GM20431 (cell line): Measurements from ENCODE around the gene LAMA1.

Experiments
- in situ Hi-C: fragments of 300-500 bp; cut with MseI, MboI; formaldehyde crosslinking; loops from one replicate; pipeline ENCODE4 v1.15.0; 2020; ENCODE audit warnings: low sequenced_read_pairs; ENCODE audit not compliant: unreplicated experiment

LAMA1 gene

DNA sequence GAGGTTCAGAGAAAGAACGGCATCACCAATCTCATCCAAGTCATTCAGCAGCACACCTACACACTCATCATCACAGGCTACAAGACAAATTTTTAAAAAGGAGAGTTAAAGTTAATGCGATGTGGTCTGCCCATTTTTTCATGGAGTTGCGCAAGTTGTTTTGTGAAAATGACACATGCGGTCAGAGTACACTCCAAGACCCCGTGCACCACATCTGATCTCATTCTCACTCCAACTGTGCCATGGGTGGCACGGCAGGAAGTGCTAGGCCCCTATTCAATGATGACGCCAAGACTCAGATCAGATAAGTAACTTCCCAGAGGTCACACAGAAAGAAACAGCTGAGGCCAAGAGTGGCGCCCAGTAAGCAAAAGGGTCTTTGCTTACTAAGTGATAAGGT, 119.8 kb downstream of the LAMA1 start:
- in situ Hi-C loops = no loop called here

DNA sequence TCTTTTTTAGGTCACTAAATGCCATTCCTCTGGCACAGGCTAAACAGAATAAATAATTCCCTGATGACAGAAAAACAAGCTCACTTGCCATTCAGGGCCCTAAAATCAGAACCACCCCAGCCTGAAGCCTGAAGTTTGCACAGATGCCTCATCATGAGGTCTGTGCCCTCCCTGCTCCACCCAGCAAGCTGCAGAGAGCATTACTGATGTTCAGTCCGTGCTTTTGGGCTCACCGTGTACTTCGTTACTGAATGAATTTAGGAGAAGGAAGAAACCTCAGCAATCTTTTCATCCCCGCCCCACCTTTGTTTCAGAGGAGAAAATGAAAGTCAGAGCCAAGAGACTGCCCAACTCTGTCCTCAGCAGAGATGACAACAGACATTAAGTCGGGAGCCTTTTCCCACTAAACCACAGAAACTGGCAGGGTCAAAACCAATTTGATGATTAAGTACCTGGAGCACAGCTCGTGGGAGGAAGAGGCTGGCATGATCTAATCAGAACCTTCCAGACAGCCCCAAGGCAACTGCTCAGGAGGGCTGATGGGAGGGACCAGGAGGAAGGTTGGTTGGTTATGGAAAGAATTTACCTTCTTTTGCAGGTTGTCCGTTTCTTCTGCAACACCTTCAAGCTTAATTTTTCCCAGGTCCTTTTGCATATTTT, 122.7 kb downstream of the LAMA1 start:
- in situ Hi-C loops = no loop called here

DNA sequence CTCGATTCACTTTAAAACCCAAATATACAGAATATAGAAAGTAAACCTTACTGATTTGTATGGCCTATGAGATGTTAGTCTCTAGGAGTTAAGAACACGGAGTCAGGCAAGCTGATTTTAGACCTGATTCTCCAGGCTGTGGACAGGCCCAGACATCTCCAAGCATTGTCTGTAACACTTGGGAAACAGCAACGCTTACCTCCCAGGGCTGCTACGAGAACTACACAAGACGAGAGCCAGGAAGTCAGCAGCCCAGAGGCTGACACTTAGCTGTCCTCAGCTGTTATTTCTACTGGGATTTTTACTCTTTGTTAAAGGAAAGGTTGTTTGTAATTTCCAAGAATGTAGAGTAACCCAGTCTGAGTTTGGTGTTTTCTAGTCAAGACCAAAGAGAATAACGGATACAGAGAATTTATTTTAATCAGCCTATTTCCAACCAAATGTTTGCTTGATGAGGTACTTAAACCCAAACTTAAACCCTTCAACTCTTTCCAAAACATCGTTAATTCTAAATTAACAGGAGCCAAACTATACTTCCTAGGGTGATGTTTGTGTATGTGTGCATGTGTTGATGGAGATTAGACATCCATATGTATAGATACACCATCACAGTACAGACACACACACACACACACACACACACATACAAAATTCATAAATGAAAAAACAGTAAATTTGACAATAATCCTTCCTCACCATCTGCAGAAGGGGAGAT, 123.4 kb downstream of the LAMA1 start:
- in situ Hi-C loops = no loop called here

DNA sequence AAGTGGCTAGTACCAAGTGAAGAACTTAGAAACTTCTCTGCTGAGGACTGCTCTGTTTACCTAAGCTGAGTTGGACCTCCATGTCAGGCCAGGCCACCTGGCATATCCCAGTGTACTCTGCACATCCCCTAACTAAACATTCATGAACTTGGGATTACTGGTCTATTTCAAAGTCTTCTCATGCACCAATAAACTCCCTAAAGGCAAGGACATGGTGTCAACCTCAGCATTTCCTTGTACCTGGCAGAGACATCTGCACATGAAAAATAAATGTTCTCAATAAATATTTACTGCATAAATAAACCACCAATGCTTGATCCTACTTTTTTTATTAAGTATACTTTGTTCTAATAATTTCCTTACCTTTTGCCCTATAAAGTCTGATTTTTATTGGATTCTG, 124.8 kb downstream of the LAMA1 start:
- in situ Hi-C loops = no loop called here

DNA sequence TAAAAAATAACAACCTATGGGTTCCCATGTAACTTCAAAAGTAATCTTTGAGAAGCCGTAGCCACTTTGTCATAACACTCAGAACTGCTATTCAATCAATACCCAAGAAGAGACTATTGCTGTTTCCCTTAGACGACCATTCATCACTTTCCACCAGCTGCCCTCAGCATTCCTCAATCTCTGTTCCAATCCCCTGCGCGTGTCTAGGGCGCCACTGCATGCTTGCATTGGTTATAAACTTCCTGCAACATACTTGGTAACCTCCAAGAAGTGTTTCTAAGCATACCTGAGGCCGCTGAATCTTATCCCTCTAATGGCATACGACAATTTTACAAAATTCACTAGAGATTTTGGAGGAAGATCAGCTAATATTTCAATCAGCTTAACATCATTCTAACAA, 134.2 kb downstream of the LAMA1 start:
- in situ Hi-C loops = no loop called here

DNA sequence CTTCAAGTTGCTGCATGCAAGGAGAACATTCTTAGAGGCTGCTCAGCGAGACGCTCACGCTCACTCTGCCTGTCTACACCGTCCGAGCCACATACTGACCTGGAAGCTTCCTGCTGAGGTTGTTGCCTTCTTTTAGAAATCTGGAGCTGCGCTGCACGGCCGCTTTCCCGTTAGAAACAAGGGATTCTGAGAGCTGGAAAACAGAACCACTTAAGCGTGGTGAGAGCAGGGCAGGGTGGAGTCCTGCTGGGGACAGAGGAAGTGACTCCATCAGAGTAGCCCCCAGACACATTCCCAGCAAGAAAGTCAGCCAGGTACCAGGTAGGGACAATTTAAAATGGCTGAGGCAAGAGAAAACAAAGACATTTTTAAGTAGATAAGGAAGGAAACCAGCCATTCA, 135.2 kb downstream of the LAMA1 start:
- in situ Hi-C loops = no loop called here

DNA sequence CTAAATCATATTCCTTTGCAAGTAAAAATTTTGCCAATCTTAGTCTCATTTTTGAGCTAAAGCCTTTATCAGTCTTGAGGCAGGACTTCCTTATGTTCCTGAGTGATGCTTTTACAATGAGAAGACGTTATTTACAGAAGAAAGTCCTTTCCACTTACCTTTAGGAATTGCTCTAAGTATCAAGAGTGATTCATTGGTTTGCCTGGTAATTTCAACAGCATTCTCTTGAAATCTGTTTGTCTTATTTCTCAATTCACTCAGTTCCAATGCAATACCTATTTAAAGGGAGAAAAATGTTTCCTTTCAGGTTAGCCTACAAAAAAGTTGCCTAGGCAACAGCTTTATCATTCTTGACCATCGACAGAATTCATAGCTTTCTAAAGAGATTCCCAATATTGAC, 137.2 kb downstream of the LAMA1 start:
- in situ Hi-C loops = no loop called here

DNA sequence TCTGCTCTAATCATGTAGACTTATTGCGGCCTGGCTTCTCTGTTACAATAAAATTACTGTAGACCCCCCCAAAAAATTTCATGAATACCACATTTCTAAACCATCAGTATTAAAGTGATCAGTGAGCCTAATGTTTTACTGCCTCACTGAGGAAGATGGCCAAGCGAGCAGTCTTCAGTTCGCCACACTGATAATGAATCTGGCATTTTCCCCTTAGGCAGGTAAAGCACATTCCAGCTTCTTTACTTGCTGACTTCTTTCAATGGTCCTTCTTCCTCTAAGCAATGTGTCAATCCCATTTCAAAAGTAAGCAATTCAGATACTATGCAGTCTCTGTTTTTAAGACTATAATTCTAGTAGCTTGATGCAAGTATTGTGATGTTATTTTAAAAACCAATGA, 137.6 kb downstream of the LAMA1 start:
- in situ Hi-C loops = no loop called here

DNA sequence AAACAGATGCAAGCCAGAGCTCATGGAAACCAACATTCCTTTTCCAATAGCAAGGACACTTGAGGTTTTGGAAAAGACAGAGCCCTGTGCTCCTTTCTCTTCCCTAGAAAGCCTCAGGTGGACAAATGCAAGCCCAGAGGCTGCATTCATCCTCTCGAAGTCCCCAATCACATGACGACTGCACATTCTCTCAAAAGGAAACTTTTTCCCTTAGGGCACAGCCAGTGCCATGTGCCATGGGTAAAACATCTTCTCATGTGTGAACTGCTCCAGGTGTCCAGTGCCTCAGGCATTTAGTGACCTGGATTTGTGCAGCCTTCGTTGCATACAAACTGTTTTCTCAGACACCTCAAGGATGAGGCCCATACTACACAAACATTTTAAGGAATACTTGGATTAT, 140.7 kb downstream of the LAMA1 start:
- in situ Hi-C loops = no loop called here

DNA sequence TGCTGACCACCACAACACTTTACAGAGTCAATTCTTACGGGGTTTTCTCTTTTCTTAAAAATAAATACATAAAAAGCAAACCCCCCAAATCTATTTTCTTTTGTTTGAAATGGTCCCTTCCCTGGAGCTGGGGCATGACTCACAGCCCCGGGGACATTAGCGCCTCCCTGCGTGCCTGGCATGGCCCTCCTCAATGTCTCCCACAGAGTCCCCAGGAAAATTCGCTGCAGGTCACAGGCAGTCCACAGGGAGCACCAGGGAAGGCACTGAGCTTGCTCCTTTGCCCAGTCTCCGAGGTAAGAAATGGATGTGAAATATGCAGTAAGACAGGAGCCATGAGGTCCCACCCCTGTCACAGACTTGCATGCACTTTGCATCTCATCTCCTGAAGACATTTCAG, 142.5 kb downstream of the LAMA1 start:
- in situ Hi-C loops = no loop called here

DNA sequence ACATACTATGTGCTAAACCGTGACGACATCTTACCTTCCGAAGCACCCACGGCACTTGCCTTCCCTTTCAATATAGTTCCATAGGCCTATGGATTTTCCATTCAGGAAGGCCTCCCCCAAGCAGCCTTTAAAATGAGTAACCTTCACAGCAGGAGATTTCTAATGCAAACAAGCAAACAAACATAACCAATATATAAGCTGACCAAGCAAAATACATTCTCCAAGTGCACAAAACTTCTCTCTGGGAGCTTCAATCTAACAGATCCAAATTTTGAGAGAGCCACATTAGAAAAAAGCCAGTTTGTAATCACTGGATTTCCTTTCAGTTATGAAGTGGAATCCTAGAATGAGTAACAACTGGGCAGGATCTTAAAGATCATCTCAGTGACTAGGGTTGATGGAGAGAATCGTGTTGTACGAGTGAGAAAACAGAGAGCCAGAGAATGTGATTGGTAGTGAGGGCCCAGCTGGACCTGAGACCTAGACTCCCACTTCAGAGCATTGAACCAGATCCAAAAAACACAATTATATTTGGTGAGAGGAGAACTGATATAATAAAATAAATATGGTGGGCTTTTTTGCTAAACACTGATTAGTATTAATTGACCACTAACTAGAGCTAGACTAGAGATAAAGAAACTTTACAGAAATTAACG, 145.6 kb downstream of the LAMA1 start:
- in situ Hi-C loops = loop anchor here (25.0 kb wide), 1 partner anchor 110 kb away; no protein-coding TSS in a partner anchor

DNA sequence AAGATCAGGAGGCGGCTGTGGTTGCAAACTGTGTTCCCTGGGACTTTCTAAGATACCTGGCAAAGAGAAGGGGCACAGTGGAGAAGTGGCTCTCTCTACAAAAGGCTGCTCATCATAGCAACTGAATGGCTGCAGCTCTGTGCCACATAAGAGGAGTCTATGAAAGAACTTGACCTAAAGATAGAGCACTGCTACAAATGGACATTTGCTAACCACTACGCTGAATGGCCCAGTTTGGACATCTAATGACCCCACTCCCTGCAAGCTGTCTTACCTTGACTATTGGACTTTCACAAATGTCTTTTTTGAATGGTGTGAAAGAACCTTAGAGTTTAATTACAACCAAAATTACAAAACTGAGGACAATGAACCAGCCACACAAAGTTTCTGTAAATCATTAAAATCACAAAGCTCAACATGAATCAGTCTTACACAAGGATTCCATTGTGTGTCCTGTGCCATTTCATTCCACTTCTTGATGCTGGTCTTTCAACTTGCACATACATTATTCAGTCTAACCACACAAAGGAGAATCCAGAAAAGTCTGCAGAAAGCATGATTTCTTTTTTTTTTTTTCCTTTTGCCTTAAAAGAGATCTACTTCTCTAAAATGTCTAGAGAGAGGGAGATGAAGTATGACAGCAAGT, 154.0 kb downstream of the LAMA1 start:
- in situ Hi-C loops = loop anchor here (25.0 kb wide), 1 partner anchor 101 kb away; no protein-coding TSS in a partner anchor

DNA sequence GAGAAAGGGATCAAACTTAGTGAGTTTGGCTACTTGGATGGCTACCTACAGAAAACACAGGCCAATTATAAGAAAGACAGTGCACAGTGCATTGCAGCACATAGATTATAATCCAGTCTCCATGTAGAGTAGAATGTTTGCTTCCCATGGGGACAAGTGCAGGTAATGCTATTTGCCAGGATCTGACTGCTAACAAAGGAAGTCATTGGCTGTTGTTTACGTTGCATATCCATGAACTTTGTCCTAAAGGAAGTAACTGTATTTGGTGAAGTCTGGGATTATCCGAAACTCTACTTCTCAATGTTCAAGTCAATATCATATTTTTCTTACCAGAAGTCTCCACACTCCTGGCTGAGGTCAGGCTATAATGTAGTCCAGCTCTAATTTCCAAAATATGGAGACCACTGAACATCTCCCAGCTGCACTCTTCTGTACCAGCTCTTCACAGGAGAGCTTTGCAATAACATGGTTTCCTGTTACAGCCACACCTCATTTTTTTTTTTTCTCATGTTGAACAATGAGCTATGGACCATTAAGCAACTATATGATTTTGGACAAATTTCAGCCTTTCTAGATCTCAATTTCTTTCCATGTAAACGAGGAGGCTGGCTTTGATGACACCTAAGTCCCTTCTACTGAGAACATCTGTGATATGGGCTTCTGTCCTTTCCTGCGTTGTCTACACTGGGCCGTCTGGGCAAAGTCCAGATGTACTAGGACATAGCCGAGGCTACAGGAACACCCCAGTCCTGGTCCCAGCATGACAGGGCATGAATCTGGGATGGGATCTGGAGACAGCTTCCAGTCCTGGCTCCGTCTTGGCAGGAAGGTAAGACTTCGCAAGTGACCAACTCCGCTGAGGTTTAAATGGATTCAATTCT, 154.8 kb downstream of the LAMA1 start:
- in situ Hi-C loops = loop anchor here (25.0 kb wide), 1 partner anchor 101 kb away; no protein-coding TSS in a partner anchor

DNA sequence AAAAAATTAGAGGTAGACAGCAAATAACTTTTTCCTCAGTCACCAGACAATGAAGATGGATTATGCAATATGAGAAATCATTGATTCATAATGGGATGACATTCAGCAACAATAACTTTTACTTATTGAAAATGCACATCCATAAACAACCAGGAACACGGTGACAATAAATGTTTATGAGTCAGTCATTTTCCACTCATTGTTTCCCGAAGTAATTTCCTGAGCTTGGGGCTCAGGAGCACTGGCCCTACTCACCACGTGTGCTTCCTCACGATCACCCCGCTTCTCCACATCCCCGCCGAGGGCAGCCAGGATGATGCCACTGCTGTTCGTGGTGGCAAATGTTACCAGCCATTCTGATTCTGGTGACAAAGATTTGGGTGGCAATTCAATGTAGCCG, 156.3 kb downstream of the LAMA1 start:
- in situ Hi-C loops = loop anchor here (25.0 kb wide), 1 partner anchor 99 kb away; no protein-coding TSS in a partner anchor

DNA sequence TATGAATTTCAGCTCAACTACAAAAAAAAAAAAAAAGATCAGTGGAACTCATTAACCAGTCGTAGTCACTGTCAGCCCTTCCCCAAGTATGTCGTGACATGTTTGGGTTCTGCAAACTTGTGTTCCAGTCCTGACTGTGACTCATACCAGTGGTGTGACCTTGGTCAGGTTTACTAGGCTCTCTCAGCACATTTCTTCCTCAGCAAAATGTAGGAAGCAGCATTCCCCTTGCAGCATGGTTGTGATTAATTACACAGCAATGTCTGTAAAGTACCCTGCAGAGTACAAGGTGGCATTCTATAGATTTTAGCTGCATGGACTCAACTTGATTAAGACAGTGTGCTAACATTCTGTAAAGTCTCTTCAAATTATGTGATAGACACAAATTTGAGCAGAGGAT, 156.9 kb downstream of the LAMA1 start:
- in situ Hi-C loops = loop anchor here (25.0 kb wide), 1 partner anchor 98 kb away; no protein-coding TSS in a partner anchor

DNA sequence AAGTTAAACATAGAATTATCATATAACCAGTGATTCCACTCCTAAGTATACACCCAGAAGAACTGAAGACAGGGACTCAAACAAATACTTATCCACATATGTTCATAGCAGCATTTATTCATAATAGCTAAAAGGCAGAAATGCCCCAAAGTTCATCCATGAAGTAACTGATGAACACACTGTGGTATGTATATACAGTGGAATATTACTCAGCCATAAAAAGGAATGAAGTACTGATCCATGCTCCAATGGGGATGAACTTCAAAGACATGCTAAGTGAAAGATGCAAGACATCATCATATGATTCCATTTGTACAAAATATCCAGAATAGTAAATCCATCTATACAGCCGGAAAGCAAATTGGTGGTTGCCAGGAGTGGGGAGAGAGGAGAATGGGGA, 157.5 kb downstream of the LAMA1 start:
- in situ Hi-C loops = loop anchor here (25.0 kb wide), 1 partner anchor 98 kb away; no protein-coding TSS in a partner anchor

DNA sequence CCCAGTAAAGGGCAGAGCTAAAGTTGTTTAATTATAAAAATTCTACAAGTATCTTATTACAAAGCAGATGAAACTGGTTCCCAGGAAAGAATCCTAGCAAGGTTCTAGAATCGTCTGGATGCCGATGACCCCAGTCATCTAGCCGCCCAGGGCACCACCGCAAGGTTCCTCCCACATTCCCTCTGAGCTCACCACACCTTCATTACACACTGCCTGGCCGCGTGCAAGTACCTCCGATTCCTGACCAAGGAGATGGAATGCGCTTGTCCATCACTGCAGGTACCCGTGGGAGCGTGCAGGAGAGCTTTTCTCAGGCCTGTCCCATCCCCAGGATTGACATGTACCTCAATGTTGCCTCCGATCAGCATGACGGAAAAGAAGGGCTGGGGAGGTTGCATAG, 158.5 kb downstream of the LAMA1 start:
- in situ Hi-C loops = loop anchor here (25.0 kb wide), 1 partner anchor 97 kb away; no protein-coding TSS in a partner anchor

DNA sequence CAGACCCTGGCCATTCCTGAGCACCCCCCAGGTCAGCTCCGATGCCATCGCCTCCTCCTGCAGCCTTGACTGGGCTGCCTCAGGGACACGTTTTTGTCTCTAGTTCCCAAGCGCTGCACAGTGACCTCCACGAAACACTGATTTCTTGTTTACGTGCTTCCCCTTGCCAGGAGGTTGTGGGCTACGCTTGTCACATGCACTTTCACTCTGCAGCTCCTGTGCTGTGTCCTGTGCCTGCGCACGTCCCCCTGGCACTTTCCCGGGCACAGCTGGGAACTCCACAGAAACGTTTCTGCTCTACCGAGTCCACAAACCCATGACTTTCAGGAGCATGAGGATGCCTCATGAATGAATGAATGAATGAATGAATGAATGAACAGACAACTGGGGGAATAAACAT, 160.6 kb downstream of the LAMA1 start:
- in situ Hi-C loops = loop anchor here (25.0 kb wide), 1 partner anchor 95 kb away; no protein-coding TSS in a partner anchor

DNA sequence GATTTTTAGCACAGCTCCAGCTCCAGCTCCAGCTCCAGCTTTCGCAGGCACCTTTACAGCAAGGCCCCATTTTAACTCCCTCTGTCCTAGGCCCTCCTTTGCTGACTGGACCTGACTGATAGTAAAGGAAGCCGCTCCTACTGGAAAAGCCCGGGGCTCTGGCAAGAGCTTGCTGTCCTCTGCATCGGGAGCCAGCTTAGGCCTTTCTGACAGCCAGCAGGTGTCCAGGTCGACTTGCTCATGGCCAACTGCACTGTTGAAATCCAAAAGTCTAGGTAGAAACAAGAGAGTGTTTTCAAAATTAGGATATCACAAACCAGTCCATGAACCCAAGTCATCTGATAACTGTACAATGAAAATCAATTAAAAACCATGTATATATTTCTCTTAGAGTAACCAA, 161.1 kb downstream of the LAMA1 start:
- in situ Hi-C loops = loop anchor here (25.0 kb wide), 1 partner anchor 94 kb away; no protein-coding TSS in a partner anchor
